ENCODE data around the gene ORC5.

The ORC5 gene

GRCh38 chr7:104150470-104150869 is 57.3 kb downstream of the ORC5 start:
- Histone ChIP-seq H3K27me3 (no peaks in the 10 kb centered on the region), H3K9me3 (no peaks in the 10 kb centered on the region), H3K27ac (no peak overlapping the region), H3K4me1 (ENCODE audit: control insufficient read depth in 1 of 2, insufficient read depth in 1 of 2, low read depth in 1 of 2, low read length in 1 of 2) (no peaks in the 10 kb centered on the region), H3K36me3 (no peaks in the 10 kb centered on the region), H3K4me3 (ENCODE audit: low read depth in 1 of 2, low read length in 1 of 2) (no peak overlapping the region)
- TF ChIP-seq CTCF (IDR thresholded peaks at IDR 0.05), result no peak

GRCh38 chr7:104149822-104150221 is 58.0 kb downstream of the ORC5 start:
- Histone ChIP-seq H3K4me3 (ENCODE audit: low read depth in 1 of 2, low read length in 1 of 2) (no peak overlapping the region), H3K36me3 (no peaks in the 10 kb centered on the region), H3K27me3 (no peaks in the 10 kb centered on the region), H3K4me1 (ENCODE audit: control insufficient read depth in 1 of 2, insufficient read depth in 1 of 2, low read depth in 1 of 2, low read length in 1 of 2) (no peaks in the 10 kb centered on the region), H3K27ac (no peak overlapping the region), H3K9me3 (no peaks in the 10 kb centered on the region)
- no peak for TF ChIP-seq CTCF (IDR thresholded peaks at IDR 0.05)

- Histone ChIP-seq H3K27me3 (no peaks in the 10 kb centered on the region), H3K36me3 (peaks cover 5% of the 10 kb centered on the region), H3K4me3 (ENCODE audit: low read depth in 1 of 2, low read length in 1 of 2) (no peak overlapping the region), H3K9me3 (no peaks in the 10 kb centered on the region), H3K4me1 (ENCODE audit: control insufficient read depth in 1 of 2, insufficient read depth in 1 of 2, low read depth in 1 of 2, low read length in 1 of 2) (no peaks in the 10 kb centered on the region), H3K27ac (no peak overlapping the region)
- TF ChIP-seq CTCF (IDR thresholded peaks at IDR 0.05), result no peak
Observed at GRCh38 chr7:104142147-104142546, 65.7 kb downstream of the ORC5 start.

GRCh38 chr7:104137971-104138370 is 69.8 kb downstream of the ORC5 start:
- Histone ChIP-seq H3K4me3 (ENCODE audit: low read depth in 1 of 2, low read length in 1 of 2) (no peak overlapping the region), H3K27ac (no peak overlapping the region), H3K4me1 (ENCODE audit: control insufficient read depth in 1 of 2, insufficient read depth in 1 of 2, low read depth in 1 of 2, low read length in 1 of 2) (no peaks in the 10 kb centered on the region), H3K9me3 (no peaks in the 10 kb centered on the region), H3K27me3 (no peaks in the 10 kb centered on the region), H3K36me3 (peaks cover 16% of the 10 kb centered on the region)
- no peak for TF ChIP-seq CTCF (IDR thresholded peaks at IDR 0.05)

- H3K27me3 ChIP-seq, result no peaks in the 10 kb centered on the region
- no peak overlapping the region for H3K27ac ChIP-seq
- TF ChIP-seq CTCF (IDR thresholded peaks at IDR 0.05), result no peak
- H3K4me1 ChIP-seq (ENCODE audit: control insufficient read depth in 1 of 2, insufficient read depth in 1 of 2, low read depth in 1 of 2, low read length in 1 of 2), result no peaks in the 10 kb centered on the region
- no peaks in the 10 kb centered on the region for H3K9me3 ChIP-seq
- peaks cover 18% of the 10 kb centered on the region for H3K36me3 ChIP-seq
- no peak overlapping the region for H3K4me3 ChIP-seq (ENCODE audit: low read depth in 1 of 2, low read length in 1 of 2)
Observed at GRCh38 chr7:104137511-104137910, 70.3 kb downstream of the ORC5 start.

- Histone ChIP-seq H3K9me3 (no peaks in the 10 kb centered on the region), H3K4me1 (ENCODE audit: control insufficient read depth in 1 of 2, insufficient read depth in 1 of 2, low read depth in 1 of 2, low read length in 1 of 2) (no peaks in the 10 kb centered on the region), H3K36me3 (peaks cover 22% of the 10 kb centered on the region), H3K27me3 (no peaks in the 10 kb centered on the region), H3K4me3 (ENCODE audit: low read depth in 1 of 2, low read length in 1 of 2) (no peak overlapping the region), H3K27ac (no peak overlapping the region)
- no peak for TF ChIP-seq CTCF (IDR thresholded peaks at IDR 0.05)
Observed at GRCh38 chr7:104136981-104137380, 70.8 kb downstream of the ORC5 start.

Measured in neutrophil (primary cell).